ENCODE measurements around the gene CARMIL1.

GRCh38 chr6:25290306-25291060 lies 11.3 kb downstream of the CARMIL1 start:
- TF ChIP-seq CREB5 (CRISPR knock-in tag; IDR thresholded peaks at IDR 0.05; ENCODE audit: low read depth) (no peak), ZC3H10 (CRISPR knock-in tag; IDR thresholded peaks at IDR 0.05) (no peak), ARNTL (CRISPR knock-in tag; IDR thresholded peaks at IDR 0.05; ENCODE audit: borderline replicate concordance, low read depth) (no peak), ZNF8 (CRISPR knock-in tag; IDR thresholded peaks at IDR 0.05) (no peak), TOX (CRISPR knock-in tag; IDR thresholded peaks at IDR 0.05; ENCODE audit: borderline replicate concordance) (no peak), ZNF70 (CRISPR knock-in tag; IDR thresholded peaks at IDR 0.05) (no peak), SNAI2 (CRISPR knock-in tag; IDR thresholded peaks at IDR 0.05) (no peak), GLIS3 (CRISPR knock-in tag; IDR thresholded peaks at IDR 0.05) (no peak), ZFP3 (CRISPR knock-in tag; IDR thresholded peaks at IDR 0.05) (no peak), POU6F1 (CRISPR knock-in tag; IDR thresholded peaks at IDR 0.05; ENCODE audit: borderline replicate concordance, low read depth) (no peak), PATZ1 (CRISPR knock-in tag; IDR thresholded peaks at IDR 0.05; ENCODE audit: borderline replicate concordance) (no peak), CSRNP3 (CRISPR knock-in tag; IDR thresholded peaks at IDR 0.05) (no peak), PPARA (CRISPR knock-in tag; IDR thresholded peaks at IDR 0.05; ENCODE audit: borderline replicate concordance) (no peak), TCF4 (CRISPR knock-in tag; IDR thresholded peaks at IDR 0.05; ENCODE audit: borderline replicate concordance) (no peak)
